OCI-LY7 (cell line): ENCODE measurements around the gene IFITM2. TPM values are rescaled to one million over a fixed set of nuclear protein-coding genes. Genes with fewer than 3 reads are reported as not detected.
A peak's percentile ranks its signal among the peaks of the same experiment; 100 is the strongest.

ENCODE experiments used
- BruUV-seq: library from RNA; stranded (reverse); fragments of 400-500 nt; replicated peaks from 2 replicates; lab custom pipeline; 2021; lab: Mats Ljungman, UMichigan
- CTCF ChIA-PET: fragments of 300-600 bp; sonication (Branson Sonifier 250); formaldehyde crosslinking; loops from one replicate; lab custom pipeline; 2022; ENCODE audit warnings: antibody characterized with exemption; ENCODE audit not compliant: unreplicated experiment; lab: Charles Lee
- POLR2A ChIA-PET: fragments of 300-600 bp; sonication (Branson Sonifier 250); formaldehyde crosslinking; loops from one replicate; lab custom pipeline; 2022; ENCODE audit warnings: antibody characterized with exemption; lab: Charles Lee
- DNase-seq: peaks from one replicate; pipeline ENCODE4 v3.0.0-alpha.2; 2015; ENCODE audit warnings: low spot score
- H2AFZ ChIP-seq: fragments of 200-600 bp; sonication (generic), shearing (Covaris generic); 2 replicates; pipeline ENCODE4 v1.6.1; 2014; ENCODE audit warnings: mild to moderate bottlenecking, antibody characterized with exemption, low read length, moderate library complexity
- H3K27ac ChIP-seq: fragments of 200-600 bp; sonication (generic); 2 replicates; pipeline ENCODE4 v1.5.1; 2014; ENCODE audit warnings: mixed run types, low read depth, mild to moderate bottlenecking, moderate library complexity, low read length, inconsistent platforms; ENCODE audit not compliant: poor library complexity, severe bottlenecking
- H3K36me3 ChIP-seq: fragments of 200-600 bp; sonication (generic); 2 replicates; pipeline ENCODE4 v1.6.1; 2014; ENCODE audit warnings: mild to moderate bottlenecking, antibody characterized with exemption, low read length, moderate library complexity, mixed read lengths; ENCODE audit not compliant: insufficient read depth
- H3K4me1 ChIP-seq: fragments of 200-600 bp; sonication (generic); 2 replicates; pipeline ENCODE4 v1.5.1; 2014; ENCODE audit warnings: mild to moderate bottlenecking, low read length; ENCODE audit not compliant: insufficient read depth, poor library complexity, severe bottlenecking
- H3K4me2 ChIP-seq: fragments of 200-600 bp; sonication (generic); 2 replicates; pipeline ENCODE4 v1.6.1; 2014; ENCODE audit warnings: mild to moderate bottlenecking, low read length
- H3K4me3 ChIP-seq: fragments of 200-600 bp; sonication (generic); 2 replicates; pipeline ENCODE4 v1.5.1; 2014; ENCODE audit warnings: mild to moderate bottlenecking, low read depth, low read length; ENCODE audit not compliant: poor library complexity, severe bottlenecking
- H3K79me2 ChIP-seq: fragments of 200-600 bp; sonication (generic); 2 replicates; pipeline ENCODE4 v1.6.1; 2016; ENCODE audit warnings: low read depth, mild to moderate bottlenecking, low read length, moderate library complexity, mixed read lengths; ENCODE audit not compliant: insufficient read depth
- H3K9me2 ChIP-seq: fragments of 200-600 bp; sonication (generic); 2 replicates; pipeline ENCODE4 v1.6.1; 2016; ENCODE audit warnings: mild to moderate bottlenecking, low read length, mixed read lengths; ENCODE audit not compliant: insufficient read depth
- H3K9me3 ChIP-seq: fragments of 200-600 bp; sonication (generic); 2 replicates; pipeline ENCODE4 v1.6.1; 2014; ENCODE audit warnings: mild to moderate bottlenecking, mixed run types, low read length, mixed read lengths
- H4K20me1 ChIP-seq: fragments of 200-600 bp; sonication (generic); 2 replicates; pipeline ENCODE4 v1.6.1; 2014; ENCODE audit warnings: mild to moderate bottlenecking, antibody characterized with exemption, low read length, moderate library complexity, mixed read lengths; ENCODE audit not compliant: insufficient read depth
- CTCF ChIP-seq: fragments of 200-600 bp; sonication (generic); conservative IDR thresholded peaks from 2 replicates; pipeline ENCODE4 v1.5.1; 2014; ENCODE audit warnings: mild to moderate bottlenecking, antibody characterized with exemption, low read length, moderate library complexity, mixed read lengths
- EZH2phosphoT487 ChIP-seq: fragments of 200-600 bp; sonication (generic); IDR thresholded peaks from 2 replicates; pipeline ENCODE4 v1.6.1; 2018; ENCODE audit warnings: low read depth, borderline replicate concordance, mild to moderate bottlenecking, mixed run types, antibody characterized with exemption, low read length, moderate library complexity, mixed read lengths
- intact Hi-C: fragments of 100-400 bp; cut with micrococcal nuclease; formaldehyde crosslinking; loops from one replicate; pipeline ENCODE4 v1.10.0; 2022; ENCODE audit not compliant: unreplicated experiment
- total RNA-seq, 2 experiments: library from RNA; depleted of rRNA in 1 of 2; stranded (reverse); fragments of >200 nt in 1 of 2; shearing (Covaris generic) in 1 of 2; gene quantifications; 2 replicates each; pipeline ENCODE4 v1.2.3, GENCODE V29; 2014 to 2022

The IFITM2 gene
- total RNA-seq, 2 experiments from 2014 or later = 22.1 to 117 TPM

GRCh38 chr11:289398-289711 lies 18.3 kb upstream of the IFITM2 start:
- no TSS peak for BruUV-seq
- no peak overlapping the region for H3K27ac ChIP-seq
- H3K4me3 ChIP-seq = no peak overlapping the region
- intact Hi-C loops = no loop called here
- no peaks in the 10 kb centered on the region for H4K20me1 ChIP-seq
- no peaks in the 10 kb centered on the region for H3K4me1 ChIP-seq
- H3K9me3 ChIP-seq = no peaks in the 10 kb centered on the region
- H3K79me2 ChIP-seq = no peaks in the 10 kb centered on the region
- no peak overlapping the region for H2AFZ ChIP-seq
- H3K36me3 ChIP-seq = no peaks in the 10 kb centered on the region
- no peak for DNase-seq
- POLR2A ChIA-PET = no interaction called here
- peak overlapping the region; percentile 23; the same call in 1 of the 2 replicates for H3K4me2 ChIP-seq
- no peak for TF ChIP-seq CTCF
- TF ChIP-seq EZH2phosphoT487 = no peak
- CTCF ChIA-PET = no interaction called here
- no peaks in the 10 kb centered on the region for H3K9me2 ChIP-seq

GRCh38 chr11:289712-290620 lies 17.6 kb upstream of the IFITM2 start:
- ChIA-PET POLR2A (no interaction called here), CTCF (no interaction called here)
- Histone ChIP-seq H3K36me3 (no peaks in the 10 kb centered on the region), H3K4me3 (no peak overlapping the region), H4K20me1 (no peaks in the 10 kb centered on the region), H3K27ac (no peak overlapping the region), H3K9me2 (no peaks in the 10 kb centered on the region), H3K9me3 (no peaks in the 10 kb centered on the region), H3K4me2 (peak overlapping the region; percentile 23; the same call in 1 of the 2 replicates), H2AFZ (no peak overlapping the region), H3K4me1 (no peaks in the 10 kb centered on the region), H3K79me2 (no peaks in the 10 kb centered on the region)
- TF ChIP-seq EZH2phosphoT487 (no peak), CTCF (no peak)
- BruUV-seq = no TSS peak
- DNase-seq = no peak
- intact Hi-C loops = no loop called here

- Histone ChIP-seq H4K20me1 (no peaks in the 10 kb centered on the region), H3K9me3 (no peaks in the 10 kb centered on the region), H3K4me1 (no peaks in the 10 kb centered on the region), H3K79me2 (no peaks in the 10 kb centered on the region), H2AFZ (no peak overlapping the region), H3K9me2 (no peaks in the 10 kb centered on the region), H3K27ac (no peak overlapping the region), H3K4me2 (no peak overlapping the region), H3K4me3 (no peak overlapping the region), H3K36me3 (no peaks in the 10 kb centered on the region)
- ChIA-PET POLR2A (no interaction called here), CTCF (no interaction called here)
- no TSS peak for BruUV-seq
- DNase-seq = no peak
- intact Hi-C loops = no loop called here
- TF ChIP-seq CTCF = no peak
These were observed 16.9 kb upstream of the IFITM2 start for GRCh38 chr11:290621-291231.
